HepG2 (cell line): ENCODE measurements around the gene UBE2N. TPM values are rescaled to one million over a fixed set of nuclear protein-coding genes. Genes with fewer than 3 reads are reported as not detected.

Experiments
- ATAC-seq: fragments of 200-7000 bp; cut with Tn5 transposase; 3 replicates; pipeline ENCODE4 v1.9.1; 2020; ENCODE audit warnings: mild to moderate bottlenecking, moderate library complexity
- BruUV-seq: library from RNA; stranded (reverse); fragments of 400-500 nt; replicated peaks from 2 replicates; lab custom pipeline; 2021; lab: Mats Ljungman, UMichigan
- CTCF ChIA-PET: fragments of 300-600 bp; formaldehyde crosslinking; extraction: SDS; loops from one replicate; lab custom pipeline; 2021; ENCODE audit warnings: low total read pairs, inconsistent platforms, low intra/inter-chr PET ratio; lab: Yijun Ruan, JAX
- POLR2A ChIA-PET: fragments of 350-600 bp; sonication (Branson Sonifier 250); formaldehyde crosslinking; loops from one replicate; lab custom pipeline; 2020; ENCODE audit warnings: antibody characterized with exemption, inconsistent platforms; lab: Yijun Ruan, JAX
- DNase-seq: peaks from one replicate; pipeline ENCODE4 v3.0.0-alpha.2; 2015; ENCODE audit warnings: low spot score
- FAIRE-seq: peaks from 3 replicates; lab custom pipeline; 2011; peaks lifted over from hg19 to GRCh38; lab: Jason Lieb, UNC
- H2AFZ ChIP-seq: one replicate; pipeline ENCODE4 v1.6.1; 2011; ENCODE audit warnings: low read length, inconsistent platforms
- H3K27ac ChIP-seq: fragments of 300-600 bp; 3 replicates; pipeline ENCODE4 v1.8.0; 2011; ENCODE audit warnings: mixed run types, mild to moderate bottlenecking, mixed read lengths, low read length, inconsistent platforms; ENCODE audit not compliant: insufficient read depth; ENCODE audit errors: extremely low read length
- H3K27me3 ChIP-seq, 2 experiments: fragments of 200-600 bp in 1 of 2; 2 replicates in 1 of 2; 3 replicates in 1 of 2; pipeline versions ENCODE4 v1.6.0 to v1.8.0; 2011; ENCODE audit warnings: low read length in 2 of 2, mild to moderate bottlenecking in 2 of 2, moderate library complexity in 2 of 2, inconsistent platforms in 1 of 2; ENCODE audit not compliant: insufficient read depth in 2 of 2, control insufficient read depth in 1 of 2
- H3K36me3 ChIP-seq, 2 experiments: fragments of 200-600 bp in 1 of 2; replicated peaks in 1 of 2; 2 replicates in 1 of 2; 3 replicates in 1 of 2; pipeline versions ENCODE4 v1.5.1 to v1.8.0; 2011; ENCODE audit warnings: low read length in 2 of 2, inconsistent platforms in 1 of 2; ENCODE audit not compliant: insufficient read depth in 2 of 2, control insufficient read depth in 1 of 2
- H3K4me1 ChIP-seq: 2 replicates; pipeline ENCODE4 v1.5.1; 2012; ENCODE audit warnings: low read length, inconsistent platforms; ENCODE audit not compliant: insufficient read depth
- H3K4me2 ChIP-seq: 2 replicates; pipeline ENCODE4 v1.6.0; 2011; ENCODE audit warnings: low read depth, low read length, inconsistent platforms
- H3K4me3 ChIP-seq, 3 experiments: fragments of 200-600 bp in 1 of 3; sonication (generic), shearing (Covaris generic) in 1 of 3; replicated peaks in 1 of 3; 2 replicates each; pipeline ENCODE4 v1.5.1; 2011 to 2016; ENCODE audit warnings: low read length in 3 of 3, inconsistent platforms in 2 of 3, low read depth in 2 of 3, mild to moderate bottlenecking in 2 of 3, control low read depth in 1 of 3, mixed read lengths in 1 of 3; ENCODE audit not compliant: insufficient read depth in 1 of 3
- H3K79me2 ChIP-seq: one replicate; pipeline ENCODE4 v1.6.1; 2011; ENCODE audit warnings: low read length, inconsistent platforms; ENCODE audit not compliant: insufficient read depth
- H3K9ac ChIP-seq: 2 replicates; pipeline ENCODE4 v1.6.0; 2011; ENCODE audit warnings: mild to moderate bottlenecking, low read depth, low read length, inconsistent platforms; ENCODE audit not compliant: insufficient read depth
- H3K9me3 ChIP-seq: 2 replicates; pipeline ENCODE4 v1.5.1; 2012; ENCODE audit warnings: mild to moderate bottlenecking, low read length
- H4K20me1 ChIP-seq: 2 replicates; pipeline ENCODE4 v1.6.0; 2011; ENCODE audit warnings: inconsistent platforms, mild to moderate bottlenecking, low read length, moderate library complexity; ENCODE audit not compliant: insufficient read depth
- HMG20B ChIP-seq: conservative IDR thresholded peaks from 2 replicates; pipeline ENCODE4 v1.6.1; 2016; ENCODE audit warnings: missing genetic modification reagents, missing compliant biosample characterization
- JDP2 ChIP-seq: sonication (generic); formaldehyde crosslinking; IDR thresholded peaks from 2 replicates; pipeline ENCODE4 v1.8.1; 2022; ENCODE audit warnings: missing genetic modification reagents, borderline replicate concordance
- NCOA5 ChIP-seq: sonication (generic); formaldehyde crosslinking; IDR thresholded peaks from 2 replicates; pipeline ENCODE4 v1.4.0; 2020; ENCODE audit warnings: missing genetic modification reagents
- PAWR ChIP-seq: sonication (generic); formaldehyde crosslinking; IDR thresholded peaks from 2 replicates; pipeline ENCODE4 v1.4.0; 2020; ENCODE audit warnings: missing genetic modification reagents, mild to moderate bottlenecking, borderline replicate concordance
- RFXAP ChIP-seq: sonication (generic); formaldehyde crosslinking; IDR thresholded peaks from 2 replicates; pipeline ENCODE4 v1.4.0; 2020; ENCODE audit warnings: missing genetic modification reagents, borderline replicate concordance
- SMAD1 ChIP-seq: sonication (generic); formaldehyde crosslinking; IDR thresholded peaks from 2 replicates; pipeline ENCODE4 v1.4.0; 2020; ENCODE audit warnings: missing genetic modification reagents, low read depth, mild to moderate bottlenecking, borderline replicate concordance
- ZNF224 ChIP-seq: sonication (generic); formaldehyde crosslinking; IDR thresholded peaks from 2 replicates; pipeline ENCODE4 v1.5.0; 2020; ENCODE audit warnings: mild to moderate bottlenecking, missing genetic modification reagents
- ZNF331 ChIP-seq: sonication (generic); formaldehyde crosslinking; IDR thresholded peaks from 2 replicates; pipeline ENCODE4 v1.4.0; 2020; ENCODE audit warnings: missing genetic modification reagents
- ZNF75D ChIP-seq: sonication (generic); formaldehyde crosslinking; IDR thresholded peaks from 2 replicates; pipeline ENCODE4 v1.8.1; 2023; ENCODE audit warnings: missing genetic modification reagents, mild to moderate bottlenecking, borderline replicate concordance
- ZNF766 ChIP-seq: sonication (generic); formaldehyde crosslinking; IDR thresholded peaks from 2 replicates; pipeline ENCODE4 v1.5.0; 2020; ENCODE audit warnings: missing genetic modification reagents, borderline replicate concordance
- WGBS: methylation state at CpG from one replicate; pipeline ENCODE4 v1.1.6; 2017; ENCODE audit warnings: low lambda C conversion rate; 5-methylcytosine and 5-hydroxymethylcytosine counted together
- in situ Hi-C: cut with HindIII; loops from 2 replicates; pipeline ENCODE4 v1.10.0; 2017; ENCODE audit warnings: low pct_unique_long_range_greater_than_20kb; ENCODE audit not compliant: extremely low pct_ligation_motif_present
- intact Hi-C: fragments of 100-400 bp; cut with micrococcal nuclease; formaldehyde crosslinking; loops from one replicate; pipeline ENCODE4 v1.10.0; 2022; ENCODE audit not compliant: unreplicated experiment
- polyA plus RNA-seq, 8 experiments: library from polyadenylated mRNA; depleted of rRNA in 3 of 8; stranded (reverse) in 7 of 8; unstranded in 1 of 8; fragments of >200 nt; fragmentation: Illumina TruSeq in 4 of 8; extraction: Trizol in 4 of 8; gene quantifications; 2 replicates each; pipeline versions ENCODE4 v1.2.1 to v1.2.3, GENCODE V29; 2011 to 2016; ENCODE audit warnings: low read depth in 4 of 8, missing spikeins in 1 of 8, mixed read lengths in 1 of 8; ENCODE audit not compliant: insufficient read depth in 1 of 8
- total RNA-seq, 5 experiments: library from RNA; depleted of rRNA; stranded (reverse); fragments of >200 nt; fragmentation: Illumina TruSeq; extraction: Trizol; gene quantifications; 2 replicates each; pipeline ENCODE4 v1.2.3, GENCODE V29; 2016; ENCODE audit warnings: low read depth in 1 of 5
- TF ChIP-seq, protein P1 (sequence below): sonication (generic); formaldehyde crosslinking; IDR thresholded peaks from one replicate; pipeline ENCODE4 v1.5.1; 2020; ENCODE audit warnings: mild to moderate bottlenecking, missing genetic modification reagents; ENCODE audit errors: not compliant biosample characterization
- TF ChIP-seq, protein P2 (sequence below): sonication (generic); formaldehyde crosslinking; IDR thresholded peaks from 2 replicates; pipeline ENCODE4 v1.4.0; 2020; ENCODE audit warnings: mild to moderate bottlenecking, low read depth, missing genetic modification reagents

UBE2N gene
- total and polyA plus RNA-seq, 2 of the 13 experiments (the other 11 are each of a cell fraction or from before 2014, with no cell fraction given), result 188 to 197 TPM

- Histone ChIP-seq H3K4me2 (no peak overlapping the region), H3K4me1 (peaks cover 9% of the 10 kb centered on the region), H3K4me3 (no peak overlapping the region), H3K9me3 (no peaks in the 10 kb centered on the region)
- no peak for ATAC-seq
- BruUV-seq, result no TSS peak
- POLR2A ChIA-PET, result no interaction called here
- in situ Hi-C loops, result no loop called here
- TF ChIP-seq NCOA5 (CRISPR knock-in tag) (no peak), ZNF75D (no peak), HMG20B (CRISPR knock-in tag) (no peak), JDP2 (CRISPR knock-in tag) (no peak), ZNF766 (CRISPR knock-in tag) (no peak), ZNF331 (CRISPR knock-in tag) (no peak), ZNF224 (CRISPR knock-in tag) (no peak), RFXAP (CRISPR knock-in tag) (no peak), PAWR (CRISPR knock-in tag) (no peak), SMAD1 (CRISPR knock-in tag) (no peak)
- TF ChIP-seq, protein P1, sequence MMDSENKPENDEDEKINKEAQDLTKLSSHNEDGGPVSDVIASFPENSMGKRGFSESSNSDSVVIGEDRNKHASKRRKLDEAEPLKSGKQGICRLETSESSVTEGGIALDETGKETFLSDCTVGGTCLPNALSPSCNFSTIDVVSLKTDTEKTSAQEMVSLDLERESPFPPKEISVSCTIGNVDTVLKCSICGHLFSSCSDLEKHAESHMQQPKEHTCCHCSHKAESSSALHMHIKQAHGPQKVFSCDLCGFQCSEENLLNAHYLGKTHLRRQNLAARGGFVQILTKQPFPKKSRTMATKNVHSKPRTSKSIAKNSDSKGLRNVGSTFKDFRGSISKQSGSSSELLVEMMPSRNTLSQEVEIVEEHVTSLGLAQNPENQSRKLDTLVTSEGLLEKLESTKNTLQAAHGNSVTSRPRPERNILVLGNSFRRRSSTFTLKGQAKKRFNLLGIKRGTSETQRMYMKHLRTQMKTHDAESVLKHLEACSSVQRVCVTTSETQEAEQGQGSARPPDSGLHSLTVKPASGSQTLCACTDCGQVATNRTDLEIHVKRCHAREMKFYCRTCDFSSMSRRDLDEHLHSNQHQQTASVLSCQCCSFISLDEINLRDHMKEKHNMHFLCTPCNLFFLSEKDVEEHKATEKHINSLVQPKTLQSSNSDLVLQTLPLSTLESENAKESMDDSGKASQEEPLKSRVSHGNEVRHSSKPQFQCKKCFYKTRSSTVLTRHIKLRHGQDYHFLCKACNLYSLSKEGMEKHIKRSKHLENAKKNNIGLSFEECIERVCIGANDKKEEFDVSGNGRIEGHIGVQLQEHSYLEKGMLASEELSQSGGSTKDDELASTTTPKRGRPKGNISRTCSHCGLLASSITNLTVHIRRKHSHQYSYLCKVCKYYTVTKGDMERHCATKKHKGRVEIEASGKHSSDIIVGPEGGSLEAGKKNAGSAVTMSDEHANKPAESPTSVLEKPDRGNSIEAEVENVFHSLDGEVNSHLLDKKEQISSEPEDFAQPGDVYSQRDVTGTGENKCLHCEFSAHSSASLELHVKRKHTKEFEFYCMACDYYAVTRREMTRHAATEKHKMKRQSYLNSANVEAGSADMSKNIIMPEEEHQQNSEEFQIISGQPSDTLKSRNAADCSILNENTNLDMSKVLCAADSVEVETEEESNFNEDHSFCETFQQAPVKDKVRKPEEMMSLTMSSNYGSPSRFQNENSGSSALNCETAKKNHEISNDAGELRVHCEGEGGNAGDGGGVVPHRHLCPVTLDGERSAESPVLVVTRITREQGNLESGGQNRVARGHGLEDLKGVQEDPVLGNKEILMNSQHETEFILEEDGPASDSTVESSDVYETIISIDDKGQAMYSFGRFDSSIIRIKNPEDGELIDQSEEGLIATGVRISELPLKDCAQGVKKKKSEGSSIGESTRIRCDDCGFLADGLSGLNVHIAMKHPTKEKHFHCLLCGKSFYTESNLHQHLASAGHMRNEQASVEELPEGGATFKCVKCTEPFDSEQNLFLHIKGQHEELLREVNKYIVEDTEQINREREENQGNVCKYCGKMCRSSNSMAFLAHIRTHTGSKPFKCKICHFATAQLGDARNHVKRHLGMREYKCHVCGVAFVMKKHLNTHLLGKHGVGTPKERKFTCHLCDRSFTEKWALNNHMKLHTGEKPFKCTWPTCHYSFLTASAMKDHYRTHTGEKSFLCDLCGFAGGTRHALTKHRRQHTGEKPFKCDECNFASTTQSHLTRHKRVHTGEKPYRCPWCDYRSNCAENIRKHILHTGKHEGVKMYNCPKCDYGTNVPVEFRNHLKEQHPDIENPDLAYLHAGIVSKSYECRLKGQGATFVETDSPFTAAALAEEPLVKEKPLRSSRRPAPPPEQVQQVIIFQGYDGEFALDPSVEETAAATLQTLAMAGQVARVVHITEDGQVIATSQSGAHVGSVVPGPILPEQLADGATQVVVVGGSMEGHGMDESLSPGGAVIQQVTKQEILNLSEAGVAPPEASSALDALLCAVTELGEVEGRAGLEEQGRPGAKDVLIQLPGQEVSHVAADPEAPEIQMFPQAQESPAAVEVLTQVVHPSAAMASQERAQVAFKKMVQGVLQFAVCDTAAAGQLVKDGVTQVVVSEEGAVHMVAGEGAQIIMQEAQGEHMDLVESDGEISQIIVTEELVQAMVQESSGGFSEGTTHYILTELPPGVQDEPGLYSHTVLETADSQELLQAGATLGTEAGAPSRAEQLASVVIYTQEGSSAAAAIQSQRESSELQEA (CRISPR knock-in tag), result no peak
- TF ChIP-seq, protein P2, sequence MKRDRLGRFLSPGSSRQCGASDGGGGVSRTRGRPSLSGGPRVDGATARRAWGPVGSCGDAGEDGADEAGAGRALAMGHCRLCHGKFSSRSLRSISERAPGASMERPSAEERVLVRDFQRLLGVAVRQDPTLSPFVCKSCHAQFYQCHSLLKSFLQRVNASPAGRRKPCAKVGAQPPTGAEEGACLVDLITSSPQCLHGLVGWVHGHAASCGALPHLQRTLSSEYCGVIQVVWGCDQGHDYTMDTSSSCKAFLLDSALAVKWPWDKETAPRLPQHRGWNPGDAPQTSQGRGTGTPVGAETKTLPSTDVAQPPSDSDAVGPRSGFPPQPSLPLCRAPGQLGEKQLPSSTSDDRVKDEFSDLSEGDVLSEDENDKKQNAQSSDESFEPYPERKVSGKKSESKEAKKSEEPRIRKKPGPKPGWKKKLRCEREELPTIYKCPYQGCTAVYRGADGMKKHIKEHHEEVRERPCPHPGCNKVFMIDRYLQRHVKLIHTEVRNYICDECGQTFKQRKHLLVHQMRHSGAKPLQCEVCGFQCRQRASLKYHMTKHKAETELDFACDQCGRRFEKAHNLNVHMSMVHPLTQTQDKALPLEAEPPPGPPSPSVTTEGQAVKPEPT (CRISPR knock-in tag), result no peak
- TF ChIP-seq, all 625 proteins: peak for 0
- Histone ChIP-seq H3K27me3 (no peaks in the 10 kb centered on the region), H3K79me2 (no peaks in the 10 kb centered on the region), H2AFZ (no peak overlapping the region), H3K36me3 (no peaks in the 10 kb centered on the region), H4K20me1 (no peaks in the 10 kb centered on the region), H3K27ac (no peak overlapping the region), H3K9ac (no peak overlapping the region)
- intact Hi-C loops, result no loop called here
- DNase-seq (no peak), FAIRE-seq (no peak)
- WGBS, result 80% methylated on average over 4 of the region's 4 CpGs
- CTCF ChIA-PET, result no interaction called here
Measured at GRCh38 chr12:93366422-93366821, 75.3 kb downstream of the UBE2N start.
